NCI-H82 (cell line): Measurements from ENCODE around the gene PRKG2.

Experiments used
- DNase-seq: peaks from one replicate; lab custom pipeline; 2025; lab: John Stamatoyannopoulos, UW

The PRKG2 gene

GRCh38 chr4:81217779-81218178, 2.8 kb upstream of the PRKG2 start:
- DNase-seq, result no peak

- DNase-seq, result peak; percentile 43
These were observed 909 bp upstream of the PRKG2 start for GRCh38 chr4:81215931-81216330.

- peak; percentile 68 for DNase-seq
These were observed 710 bp downstream of the PRKG2 start for GRCh38 chr4:81214144-81214880.

- DNase-seq, result peak; percentile 31
These were observed 1.4 kb downstream of the PRKG2 start for GRCh38 chr4:81213671-81214070.

- DNase-seq, result no peak
These were observed 3.1 kb downstream of the PRKG2 start for GRCh38 chr4:81211956-81212355.

GRCh38 chr4:81207828-81208227, 7.2 kb downstream of the PRKG2 start:
- no peak for DNase-seq

- no peak for DNase-seq
These were observed 9.7 kb downstream of the PRKG2 start for GRCh38 chr4:81205302-81205701.

- DNase-seq, result no peak
These were observed 10.5 kb downstream of the PRKG2 start for GRCh38 chr4:81204571-81204970.

- no peak for DNase-seq
These were observed 15.2 kb downstream of the PRKG2 start for GRCh38 chr4:81199831-81200230.

GRCh38 chr4:81198609-81199008, 16.4 kb downstream of the PRKG2 start:
- DNase-seq, result no peak

- peak; percentile 95 for DNase-seq
These were observed 17.0 kb downstream of the PRKG2 start for GRCh38 chr4:81197864-81198524.

- DNase-seq, result no peak
These were observed 18.8 kb downstream of the PRKG2 start for GRCh38 chr4:81196126-81196650.

- DNase-seq, result no peak
These were observed 19.5 kb downstream of the PRKG2 start for GRCh38 chr4:81195475-81195874.

GRCh38 chr4:81194286-81194685, 20.7 kb downstream of the PRKG2 start:
- DNase-seq, result no peak

- DNase-seq, result no peak
These were observed 34.1 kb downstream of the PRKG2 start for GRCh38 chr4:81180916-81181315.

- DNase-seq, result no peak
These were observed 35.7 kb downstream of the PRKG2 start for GRCh38 chr4:81179326-81179725.

- no peak for DNase-seq
These were observed 41.8 kb downstream of the PRKG2 start for GRCh38 chr4:81173213-81173612.

GRCh38 chr4:81166458-81167160, 48.4 kb downstream of the PRKG2 start:
- DNase-seq, result no peak

GRCh38 chr4:81165861-81166430, 49.1 kb downstream of the PRKG2 start:
- DNase-seq, result peak; percentile 9

GRCh38 chr4:81164623-81165416, 50.2 kb downstream of the PRKG2 start:
- no peak for DNase-seq

- DNase-seq, result no peak
These were observed 50.9 kb downstream of the PRKG2 start for GRCh38 chr4:81164126-81164525.
